IMR-90 (cell line): ENCODE results near the gene ZNF550. TPM values are rescaled to one million over a fixed set of nuclear protein-coding genes. Genes with fewer than 3 reads are reported as not detected.
A peak's percentile ranks its signal among the peaks of the same experiment; 100 is the strongest.

Experiments
- ATAC-seq: fragments of 200-7000 bp; cut with Tn5 transposase; 2 replicates; pipeline ENCODE4 v1.9.1; 2020; ENCODE audit warnings: low read depth, mild to moderate bottlenecking, moderate library complexity
- BruUV-seq: library from RNA; stranded (reverse); fragments of 400-500 nt; replicated peaks from 2 replicates; lab custom pipeline; 2021; lab: Mats Ljungman, UMichigan
- CTCF ChIA-PET: fragments of 300-600 bp; formaldehyde crosslinking; extraction: SDS; loops from one replicate; lab custom pipeline; 2021; ENCODE audit warnings: antibody characterized with exemption; lab: Yijun Ruan, JAX
- POLR2A ChIA-PET: fragments of 300-600 bp; sonication (Branson Sonifier 250); formaldehyde crosslinking; loops from one replicate; lab custom pipeline; 2022; ENCODE audit warnings: antibody characterized with exemption; ENCODE audit not compliant: unreplicated experiment; lab: Charles Lee
- DNase-seq: peaks from one replicate; pipeline ENCODE4 v3.0.0; 2013
- H2AFZ ChIP-seq: replicated peaks from 2 replicates; pipeline ENCODE3; 2013; ENCODE audit warnings: low read length, mild to moderate bottlenecking; ENCODE audit not compliant: poor library complexity
- H2AK5ac ChIP-seq: 2 replicates; pipeline ENCODE4 v1.6.1; 2013; ENCODE audit warnings: low read depth, low read length, inconsistent platforms
- H2AK9ac ChIP-seq: replicated peaks from 2 replicates; pipeline ENCODE3; 2013; ENCODE audit warnings: mild to moderate bottlenecking, low read depth, low read length, moderate library complexity; ENCODE audit not compliant: poor library complexity
- H2BK120ac ChIP-seq: 2 replicates; pipeline ENCODE4 v1.6.1; 2013; ENCODE audit warnings: low read depth, low read length, inconsistent platforms
- H2BK15ac ChIP-seq: 3 replicates; pipeline ENCODE4 v1.6.1; 2013; ENCODE audit warnings: low read depth, low read length, inconsistent platforms
- H2BK20ac ChIP-seq: 2 replicates; pipeline ENCODE4 v1.6.1; 2013; ENCODE audit warnings: low read depth, mild to moderate bottlenecking, inconsistent platforms, low read length, moderate library complexity
- H2BK5ac ChIP-seq: 2 replicates; pipeline ENCODE4 v1.6.1; 2013; ENCODE audit warnings: mild to moderate bottlenecking, low read depth, low read length, inconsistent platforms; ENCODE audit not compliant: poor library complexity, severe bottlenecking
- H3K14ac ChIP-seq: replicated peaks from 2 replicates; pipeline ENCODE4 v1.6.1; 2013; ENCODE audit warnings: low read depth, low read length, inconsistent platforms
- H3K18ac ChIP-seq: 2 replicates; pipeline ENCODE4 v1.6.1; 2013; ENCODE audit warnings: low read depth, low read length, control low read depth
- H3K23ac ChIP-seq: 2 replicates; pipeline ENCODE4 v1.6.1; 2013; ENCODE audit warnings: low read depth, low read length, inconsistent platforms
- H3K27ac ChIP-seq: 2 replicates; pipeline ENCODE4 v1.5.1; 2013; ENCODE audit warnings: mild to moderate bottlenecking, control low read depth, low read length; ENCODE audit not compliant: insufficient read depth
- H3K27me3 ChIP-seq: 2 replicates; pipeline ENCODE4 v1.6.1; 2013; ENCODE audit warnings: low read length; ENCODE audit not compliant: control insufficient read depth, insufficient read depth
- H3K36me3 ChIP-seq: 2 replicates; pipeline ENCODE4 v1.6.1; 2013; ENCODE audit warnings: low read length, mixed read lengths; ENCODE audit not compliant: control insufficient read depth, insufficient read depth
- H3K4ac ChIP-seq: 2 replicates; pipeline ENCODE4 v1.6.1; 2013; ENCODE audit warnings: low read depth, low read length, inconsistent platforms
- H3K4me1 ChIP-seq: 2 replicates; pipeline ENCODE4 v1.6.1; 2013; ENCODE audit warnings: low read length, mixed read lengths; ENCODE audit not compliant: control insufficient read depth, insufficient read depth
- H3K4me2 ChIP-seq: 2 replicates; pipeline ENCODE4 v1.6.1; 2013; ENCODE audit warnings: low read depth, mild to moderate bottlenecking, control low read depth, low read length, moderate library complexity
- H3K4me3 ChIP-seq: 2 replicates; pipeline ENCODE4 v1.5.1; 2013; ENCODE audit warnings: low read depth, mild to moderate bottlenecking, control low read depth, low read length, moderate library complexity; ENCODE audit not compliant: insufficient read depth
- H3K56ac ChIP-seq: 2 replicates; pipeline ENCODE4 v1.6.1; 2013; ENCODE audit warnings: low read length, inconsistent platforms; ENCODE audit not compliant: insufficient read depth; ENCODE audit errors: extremely low read depth
- H3K79me1 ChIP-seq, 2 experiments: 2 replicates each; pipeline ENCODE4 v1.6.1; 2013; ENCODE audit warnings: low read length in 2 of 2, inconsistent platforms in 1 of 2, low read depth in 1 of 2
- H3K9ac ChIP-seq: 2 replicates; pipeline ENCODE4 v1.6.1; 2013; ENCODE audit warnings: low read depth, low read length, control low read depth
- H3K9me1 ChIP-seq: 2 replicates; pipeline ENCODE4 v1.6.1; 2013; ENCODE audit warnings: low read length, inconsistent platforms; ENCODE audit not compliant: insufficient read depth
- H3K9me3 ChIP-seq: 2 replicates; pipeline ENCODE4 v1.6.1; 2013; ENCODE audit warnings: low read length; ENCODE audit not compliant: control insufficient read depth, insufficient read depth
- H4K20me1 ChIP-seq: 2 replicates; pipeline ENCODE4 v1.6.1; 2013; ENCODE audit warnings: low read length, inconsistent platforms; ENCODE audit not compliant: insufficient read depth
- H4K5ac ChIP-seq: 2 replicates; pipeline ENCODE4 v1.6.1; 2013; ENCODE audit warnings: mild to moderate bottlenecking, low read depth, low read length, control low read depth
- H4K8ac ChIP-seq, 2 experiments: 2 replicates each; pipeline ENCODE4 v1.6.1; 2013; ENCODE audit warnings: low read depth in 2 of 2, low read length in 2 of 2, control low read depth in 1 of 2, inconsistent platforms in 1 of 2
- H4K91ac ChIP-seq: 2 replicates; pipeline ENCODE4 v1.6.1; 2013; ENCODE audit warnings: low read depth, low read length, inconsistent platforms; ENCODE audit not compliant: insufficient read depth
- BHLHE40 ChIP-seq: fragments of 150-350 bp; IDR thresholded peaks from 2 replicates; pipeline ENCODE4 v1.6.1; 2016; ENCODE audit warnings: mild to moderate bottlenecking, low read depth, low read length
- CHD1 ChIP-seq: IDR thresholded peaks from 2 replicates; pipeline ENCODE4 v1.6.1; 2012; ENCODE audit warnings: low read depth, low read length, improper control_type of control experiment
- CTCF ChIP-seq: conservative IDR thresholded peaks from 2 replicates; pipeline ENCODE4 v1.5.1; 2012; ENCODE audit warnings: mild to moderate bottlenecking, low read depth, low read length, improper control_type of control experiment
- ELK1 ChIP-seq: fragments of 150-350 bp; IDR thresholded peaks from 2 replicates; pipeline ENCODE4 v1.6.1; 2016; ENCODE audit warnings: low read depth, mild to moderate bottlenecking, low read length, moderate library complexity, borderline replicate concordance
- FOS ChIP-seq: fragments of 150-350 bp; IDR thresholded peaks from 2 replicates; pipeline ENCODE4 v1.6.1; 2016; ENCODE audit warnings: low read depth, low read length
- MAFK ChIP-seq: IDR thresholded peaks from 2 replicates; pipeline ENCODE4 v1.6.1; 2012; ENCODE audit warnings: low read depth, low read length, improper control_type of control experiment
- MAZ ChIP-seq: IDR thresholded peaks from 2 replicates; pipeline ENCODE4 v1.6.1; 2012; ENCODE audit warnings: low read depth, mild to moderate bottlenecking, low read length, improper control_type of control experiment, moderate library complexity, borderline replicate concordance
- MXI1 ChIP-seq: IDR thresholded peaks from 2 replicates; pipeline ENCODE4 v1.6.1; 2012; ENCODE audit warnings: low read depth, mild to moderate bottlenecking, low read length, moderate library complexity, borderline replicate concordance
- NFE2L2 ChIP-seq: fragments of 150-350 bp; IDR thresholded peaks from 2 replicates; pipeline ENCODE4 v1.6.1; 2016; ENCODE audit warnings: low read depth, mild to moderate bottlenecking, low read length
- POLR2A ChIP-seq: IDR thresholded peaks from 2 replicates; pipeline ENCODE4 v1.6.1; 2012; ENCODE audit warnings: mild to moderate bottlenecking, low read depth, low read length
- RAD21 ChIP-seq: IDR thresholded peaks from 2 replicates; pipeline ENCODE4 v1.6.1; 2012; ENCODE audit warnings: low read length, improper control_type of control experiment
- RCOR1 ChIP-seq: IDR thresholded peaks from 2 replicates; pipeline ENCODE4 v1.6.1; 2012; ENCODE audit warnings: mild to moderate bottlenecking, low read length, improper control_type of control experiment; ENCODE audit not compliant: insufficient replicate concordance
- RFX5 ChIP-seq: IDR thresholded peaks from 2 replicates; pipeline ENCODE4 v1.8.0; 2012; ENCODE audit warnings: low read depth, mild to moderate bottlenecking, low read length, moderate library complexity
- SMC3 ChIP-seq: fragments of 150-350 bp; IDR thresholded peaks from 2 replicates; pipeline ENCODE4 v1.6.1; 2016; ENCODE audit warnings: low read depth, mild to moderate bottlenecking, antibody characterized with exemption, low read length, moderate library complexity
- USF2 ChIP-seq: fragments of 150-350 bp; IDR thresholded peaks from 2 replicates; pipeline ENCODE4 v1.6.1; 2017; ENCODE audit warnings: mild to moderate bottlenecking, antibody characterized with exemption, low read length, low read depth
- WGBS, 2 experiments: methylation state at CpG; one replicate each; pipeline versions ENCODE4 v1.1.5 to v1.1.7; 2013; ENCODE audit warnings: missing lambda C conversion rate in 2 of 2; ENCODE audit not compliant: insufficient read length in 1 of 2; ENCODE audit errors: extremely low coverage in 2 of 2; 5-methylcytosine and 5-hydroxymethylcytosine counted together
- dilution Hi-C: fragments of 300-500 bp; cut with HindIII; formaldehyde crosslinking; loops from one replicate; pipeline ENCODE4 v1.14.3; 2018; ENCODE audit warnings: low sequenced_read_pairs; ENCODE audit not compliant: unreplicated experiment
- in situ Hi-C: fragments of 300-500 bp; cut with MboI; formaldehyde crosslinking; loops from 3 replicates; pipeline ENCODE4 v1.14.3; 2019; ENCODE audit warnings: low sequenced_read_pairs, inconsistent platforms, mixed read lengths
- intact Hi-C: fragments of 100-400 bp; cut with micrococcal nuclease; formaldehyde crosslinking; loops from 2 replicates; pipeline ENCODE4 v1.10.0; 2022
- polyA plus RNA-seq, 3 experiments: library from polyadenylated mRNA; depleted of rRNA; stranded (reverse); fragments of >200 nt; gene quantifications; 2 replicates each; pipeline ENCODE4 v1.2.3, GENCODE V29; 2012; ENCODE audit warnings: low replicate concordance in 1 of 3
- total RNA-seq: library from RNA; depleted of rRNA; stranded (reverse); fragments of >200 nt; gene quantifications from 2 replicates; pipeline ENCODE4 v1.2.3, GENCODE V29; 2012

The ZNF550 gene
- total and polyA plus RNA-seq, 2 of the 4 experiments (the other 2 are of a cell fraction), result 5.7 to 12.5 TPM

GRCh38 chr19:57566396-57567265 lies 7.0 kb upstream of the ZNF550 start:
- DNase-seq (peak; percentile 38), ATAC-seq (no peak)
- H2BK20ac ChIP-seq, result no peak overlapping the region
- in situ Hi-C loops, result no loop called here
- H3K27ac ChIP-seq, result no peak overlapping the region
- no peak overlapping the region for H4K91ac ChIP-seq
- H3K4me1 ChIP-seq, result no peaks in the 10 kb centered on the region
- no peak overlapping the region for H2BK120ac ChIP-seq
- H4K20me1 ChIP-seq, result no peaks in the 10 kb centered on the region
- H4K8ac ChIP-seq, result no peak overlapping the region
- H2BK5ac ChIP-seq, result no peak overlapping the region
- H2AK5ac ChIP-seq, result no peak overlapping the region
- dilution Hi-C loops, result no loop called here
- H3K4me2 ChIP-seq, result no peak overlapping the region
- H3K4me3 ChIP-seq, result no peak overlapping the region
- H3K14ac ChIP-seq, result no peak overlapping the region
- no peak overlapping the region for H3K4ac ChIP-seq
- no peaks in the 10 kb centered on the region for H3K79me1 ChIP-seq
- peaks cover 75% of the 10 kb centered on the region for H3K9me3 ChIP-seq
- CTCF ChIA-PET, result no interaction called here
- H3K27me3 ChIP-seq, result no peaks in the 10 kb centered on the region
- H3K56ac ChIP-seq, result no peak overlapping the region
- POLR2A ChIA-PET, result no interaction called here
- H2AK9ac ChIP-seq, result no peak overlapping the region
- H2AFZ ChIP-seq, result no peak overlapping the region
- no peaks in the 10 kb centered on the region for H3K9me1 ChIP-seq
- H3K9ac ChIP-seq, result no peak overlapping the region
- no peak overlapping the region for H3K18ac ChIP-seq
- H3K36me3 ChIP-seq, result peaks cover 9% of the 10 kb centered on the region
- no CpG with 5 or more reads among the region's 7 CpGs for WGBS, 2 experiments
- no peak overlapping the region for H3K23ac ChIP-seq
- intact Hi-C loops, result no loop called here
- no TSS peak for BruUV-seq
- no peak overlapping the region for H4K5ac ChIP-seq
- H2BK15ac ChIP-seq, result no peak overlapping the region
- no peak for TF ChIP-seq MAZ
- no peak for TF ChIP-seq CHD1
- no peak for TF ChIP-seq ELK1
- no peak for TF ChIP-seq SMC3
- no peak for TF ChIP-seq USF2
- TF ChIP-seq CTCF, result no peak
- no peak for TF ChIP-seq RCOR1
- TF ChIP-seq FOS, result no peak
- no peak for TF ChIP-seq POLR2A
- TF ChIP-seq NFE2L2, result no peak
- TF ChIP-seq RFX5, result no peak
- TF ChIP-seq RAD21, result no peak
- TF ChIP-seq BHLHE40, result no peak
- TF ChIP-seq MXI1, result no peak
- TF ChIP-seq MAFK, result no peak
